Non-pigmented ciliary epithelial cell (primary cell): Measurements from ENCODE around the gene ID4.
"Not testable (repeated sequence)": the region's sequence is repeated elsewhere in the genome, so short reads cannot be mapped to it uniquely, and the experiment has no call there.

Experiments
- DNase-seq: peaks from one replicate; pipeline ENCODE4 v3.0.0-alpha.2; 2010; ENCODE audit warnings: low read depth

Gene ID4

DNA sequence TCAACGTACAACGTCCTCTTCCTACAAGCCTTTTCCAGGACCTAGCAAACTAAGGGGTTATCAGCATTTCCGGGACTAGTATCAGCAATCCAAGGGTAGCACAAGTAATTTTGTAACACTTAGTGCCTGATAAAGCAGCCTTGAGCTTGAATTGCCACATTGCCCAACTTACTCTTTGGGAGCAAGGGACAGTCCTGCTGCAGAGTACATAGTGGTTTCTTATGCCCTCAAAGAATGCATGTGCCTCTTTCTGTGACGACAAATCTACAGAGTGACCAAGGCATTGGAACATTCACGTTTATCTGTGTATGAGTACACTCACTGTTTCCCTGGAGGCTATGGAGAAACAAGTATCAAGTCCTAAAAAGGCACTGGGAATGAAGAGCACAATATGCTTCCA is 3.2 kb upstream of the ID4 start:
- no peak for DNase-seq

GRCh38 chr6:19834858-19835257 is 2.3 kb upstream of the ID4 start:
- DNase-seq, result no peak

GRCh38 chr6:19835605-19836004 is 1.6 kb upstream of the ID4 start:
- no peak for DNase-seq

DNA sequence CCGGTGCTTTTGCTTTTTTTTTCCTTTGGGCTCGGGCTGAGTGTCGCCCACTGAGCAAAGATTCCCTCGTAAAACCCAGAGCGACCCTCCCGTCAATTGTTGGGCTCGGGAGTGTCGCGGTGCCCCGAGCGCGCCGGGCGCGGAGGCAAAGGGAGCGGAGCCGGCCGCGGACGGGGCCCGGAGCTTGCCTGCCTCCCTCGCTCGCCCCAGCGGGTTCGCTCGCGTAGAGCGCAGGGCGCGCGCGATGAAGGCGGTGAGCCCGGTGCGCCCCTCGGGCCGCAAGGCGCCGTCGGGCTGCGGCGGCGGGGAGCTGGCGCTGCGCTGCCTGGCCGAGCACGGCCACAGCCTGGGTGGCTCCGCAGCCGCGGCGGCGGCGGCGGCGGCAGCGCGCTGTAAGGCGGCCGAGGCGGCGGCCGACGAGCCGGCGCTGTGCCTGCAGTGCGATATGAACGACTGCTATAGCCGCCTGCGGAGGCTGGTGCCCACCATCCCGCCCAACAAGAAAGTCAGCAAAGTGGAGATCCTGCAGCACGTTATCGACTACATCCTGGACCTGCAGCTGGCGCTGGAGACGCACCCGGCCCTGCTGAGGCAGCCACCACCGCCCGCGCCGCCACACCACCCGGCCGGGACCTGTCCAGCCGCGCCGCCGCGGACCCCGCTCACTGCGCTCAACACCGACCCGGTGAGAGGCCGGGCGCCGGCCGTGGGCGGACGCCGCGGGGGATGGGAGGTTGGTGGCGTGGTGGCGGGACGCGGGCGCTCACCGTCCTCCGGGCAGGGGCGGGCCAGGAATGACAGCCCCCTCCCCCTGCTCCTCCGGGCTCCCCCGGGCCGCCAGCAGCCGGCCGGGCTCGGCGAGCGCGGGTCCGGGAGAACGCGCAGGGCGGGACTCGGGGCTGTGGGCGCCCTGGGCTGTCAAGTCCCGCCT is 606 bp downstream of the ID4 start:
- DNase-seq, result no peak

- DNase-seq, result no peak
These were observed 1.5 kb downstream of the ID4 start for GRCh38 chr6:19838442-19839236.

DNA sequence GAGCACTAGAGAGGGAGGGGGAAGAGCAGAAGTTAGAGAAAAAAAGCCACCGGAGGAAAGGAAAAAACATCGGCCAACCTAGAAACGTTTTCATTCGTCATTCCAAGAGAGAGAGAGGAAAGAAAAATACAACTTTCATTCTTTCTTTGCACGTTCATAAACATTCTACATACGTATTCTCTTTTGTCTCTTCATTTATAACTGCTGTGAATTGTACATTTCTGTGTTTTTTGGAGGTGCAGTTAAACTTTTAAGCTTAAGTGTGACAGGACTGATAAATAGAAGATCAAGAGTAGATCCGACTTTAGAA is 2.0 kb downstream of the ID4 start:
- no peak for DNase-seq

DNA sequence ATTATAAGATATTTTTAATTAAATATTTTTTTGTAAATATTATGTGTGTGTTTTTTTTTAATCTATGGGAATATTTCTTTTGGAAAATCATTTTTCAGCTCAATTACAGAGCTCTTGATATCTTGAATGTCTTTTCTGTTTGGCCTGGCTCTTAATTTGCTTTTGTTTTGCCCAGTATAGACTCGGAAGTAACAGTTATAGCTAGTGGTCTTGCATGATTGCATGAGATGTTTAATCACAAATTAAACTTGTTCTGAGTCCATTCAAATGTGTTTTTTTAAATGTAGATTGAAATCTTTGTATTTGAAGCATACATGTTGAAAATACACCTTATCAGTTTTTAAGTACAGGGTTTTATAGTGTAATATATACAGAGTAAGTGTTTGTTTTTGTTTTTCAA is 2.6 kb downstream of the ID4 start:
- no peak for DNase-seq

- DNase-seq, result no peak
These were observed 4.0 kb downstream of the ID4 start for GRCh38 chr6:19841181-19841580.

- DNase-seq, result no peak
These were observed 5.0 kb downstream of the ID4 start for GRCh38 chr6:19842030-19842615.

GRCh38 chr6:19844689-19845088 is 7.5 kb downstream of the ID4 start:
- no peak for DNase-seq

- no peak for DNase-seq
These were observed 8.3 kb downstream of the ID4 start for GRCh38 chr6:19845266-19846041.

GRCh38 chr6:19848465-19849029 is 11.4 kb downstream of the ID4 start:
- no peak for DNase-seq

DNA sequence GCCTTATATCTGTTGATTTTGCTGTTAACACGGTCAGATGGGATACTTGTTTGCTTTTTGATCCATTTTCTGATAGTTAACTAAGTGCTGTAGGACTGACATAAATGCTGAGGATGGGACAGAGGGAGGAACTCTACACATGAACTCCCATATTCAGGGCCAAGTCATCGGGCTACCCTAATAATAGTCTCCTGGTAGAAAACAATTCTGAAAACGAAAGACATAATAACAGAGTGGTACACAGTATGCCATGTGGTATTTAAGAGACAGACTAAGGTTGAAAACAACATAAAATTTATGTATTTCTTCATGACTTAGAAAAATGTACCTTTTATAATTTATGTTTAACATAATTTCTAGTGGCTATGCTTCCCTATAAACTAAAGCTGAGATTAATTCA is 12.0 kb downstream of the ID4 start:
- DNase-seq, result no peak

DNA sequence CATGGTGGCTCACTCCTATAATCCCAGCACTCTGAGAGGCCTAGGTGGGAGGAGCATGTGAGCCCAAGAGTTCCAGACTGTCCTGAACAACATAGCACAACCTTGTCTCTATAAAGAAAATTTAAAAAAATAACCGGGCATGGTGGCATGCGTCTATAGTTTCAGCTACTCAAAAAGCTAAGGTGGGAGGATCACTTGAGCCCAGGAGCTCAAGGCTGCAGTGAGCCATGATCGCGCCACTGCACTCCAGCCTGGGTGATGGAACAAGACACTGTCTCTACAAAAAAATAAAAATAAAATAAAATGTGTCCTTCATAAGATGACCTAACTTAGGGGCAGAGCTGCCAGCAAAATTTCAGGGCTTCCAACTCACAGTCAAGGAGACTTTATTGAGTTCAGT is 12.6 kb downstream of the ID4 start:
- DNase-seq, result no peak

DNA sequence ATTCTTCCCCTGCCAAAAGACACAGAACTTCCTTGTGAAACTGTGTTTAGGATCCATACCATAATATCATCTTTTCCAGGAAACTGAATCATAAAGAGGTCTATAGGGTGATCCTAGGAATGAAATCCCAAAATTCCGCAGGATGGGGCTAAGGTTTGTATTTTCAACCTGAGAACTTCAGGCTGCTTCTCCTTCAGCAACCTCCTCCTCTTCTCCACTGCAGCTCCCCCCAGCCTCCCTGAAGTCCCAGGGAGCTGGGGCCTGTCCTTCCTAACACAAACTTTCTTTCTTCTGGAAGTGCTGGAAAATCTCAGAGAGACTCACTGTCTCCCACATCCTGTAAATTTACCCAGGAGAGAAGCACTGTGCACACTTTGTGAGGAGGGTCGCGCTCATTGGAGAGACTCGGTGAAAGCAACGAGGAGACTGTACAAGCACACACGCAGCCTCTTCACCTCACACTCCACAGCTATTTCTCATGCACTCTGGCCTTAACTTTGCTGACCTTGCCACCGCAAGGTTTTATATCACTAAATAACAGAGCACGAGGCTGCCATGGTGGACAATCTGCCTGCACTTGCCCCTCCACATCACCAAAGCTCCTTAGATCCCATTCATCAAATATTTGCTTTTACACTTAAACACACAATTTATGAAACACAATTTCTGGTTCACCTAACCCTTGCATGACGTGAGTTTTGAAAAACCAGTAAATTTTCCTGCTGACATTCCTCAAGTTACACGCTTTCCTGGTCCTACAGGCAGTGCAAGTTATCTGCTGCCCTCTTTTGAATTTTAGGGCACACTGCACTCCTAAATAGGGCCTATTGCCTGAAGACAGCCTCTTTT is 14.3 kb downstream of the ID4 start:
- no peak for DNase-seq

- DNase-seq, result no peak
These were observed 14.9 kb downstream of the ID4 start for GRCh38 chr6:19852090-19852457.

DNA sequence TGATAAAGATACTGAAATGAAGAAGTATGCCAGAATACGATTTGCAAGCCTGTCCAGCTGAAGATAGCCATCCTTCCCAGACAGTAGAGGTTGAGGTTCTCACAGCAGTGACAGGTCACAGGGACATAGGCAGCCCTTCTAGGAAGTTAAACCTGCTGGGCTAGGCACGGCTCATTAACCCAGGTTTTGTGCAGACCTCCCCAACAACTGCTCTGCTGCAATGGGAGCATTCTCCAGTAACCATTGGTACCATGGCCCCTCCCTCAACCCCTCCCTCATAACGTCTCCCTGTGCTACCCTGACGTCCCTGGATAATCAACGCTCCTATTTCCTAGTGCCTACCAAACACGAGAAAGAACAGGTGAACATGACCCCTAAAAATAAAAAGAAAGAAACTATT is 15.8 kb downstream of the ID4 start:
- no peak for DNase-seq

GRCh38 chr6:19854421-19855015 is 17.3 kb downstream of the ID4 start:
- not testable (repeated sequence) for DNase-seq

- DNase-seq, result no peak
These were observed 18.4 kb downstream of the ID4 start for GRCh38 chr6:19855536-19855935.

- DNase-seq, result no peak
These were observed 20.0 kb downstream of the ID4 start for GRCh38 chr6:19857139-19857538.

GRCh38 chr6:19857703-19858102 is 20.5 kb downstream of the ID4 start:
- DNase-seq, result no peak
